H1 (cell line): ENCODE data around the gene MCOLN3. TPM values are rescaled to one million over a fixed set of nuclear protein-coding genes. Genes with fewer than 3 reads are reported as not detected.

ENCODE experiments used
- CTCF ChIA-PET: fragments of 300-600 bp; sonication (Branson Sonifier 250); formaldehyde crosslinking; loops from one replicate; lab custom pipeline; 2021; ENCODE audit not compliant: partially characterized antibody; lab: Charles Lee
- POLR2A ChIA-PET: fragments of 300-600 bp; sonication (Branson Sonifier 250); formaldehyde crosslinking; loops from one replicate; lab custom pipeline; 2021; ENCODE audit warnings: inconsistent platforms; ENCODE audit not compliant: partially characterized antibody; lab: Charles Lee
- DNase-seq, 2 experiments: peaks; one replicate each; pipeline versions ENCODE4 v3.0.0 to v3.0.0-alpha.2; 2010 to 2022; ENCODE audit warnings: low spot score in 2 of 2, low read depth in 1 of 2, mixed read lengths in 1 of 2
- FAIRE-seq: peaks from 2 replicates; lab custom pipeline; 2011; peaks lifted over from hg19 to GRCh38; lab: Jason Lieb, UNC
- H2AFZ ChIP-seq: 2 replicates; pipeline ENCODE4 v1.8.1; 2012; ENCODE audit warnings: low read length, inconsistent platforms
- H2AK5ac ChIP-seq: 2 replicates; pipeline ENCODE4 v1.6.1; 2013; ENCODE audit warnings: low read depth, low read length
- H2BK120ac ChIP-seq: replicated peaks from 2 replicates; pipeline ENCODE3; 2013; ENCODE audit warnings: low read depth, low read length, inconsistent platforms
- H2BK12ac ChIP-seq: 2 replicates; pipeline ENCODE4 v1.6.1; 2013; ENCODE audit warnings: low read depth, low read length
- H2BK15ac ChIP-seq: 2 replicates; pipeline ENCODE4 v1.6.1; 2013; ENCODE audit warnings: low read length
- H2BK20ac ChIP-seq: 2 replicates; pipeline ENCODE4 v1.6.1; 2013; ENCODE audit warnings: low read length
- H2BK5ac ChIP-seq: 2 replicates; pipeline ENCODE4 v1.6.1; 2013; ENCODE audit warnings: low read depth, low read length
- H3K14ac ChIP-seq: 2 replicates; pipeline ENCODE4 v1.6.1; 2013; ENCODE audit warnings: inconsistent platforms; ENCODE audit not compliant: insufficient read length
- H3K18ac ChIP-seq: 2 replicates; pipeline ENCODE4 v1.6.1; 2013; ENCODE audit warnings: low read length; ENCODE audit errors: extremely low read depth
- H3K23ac ChIP-seq: 2 replicates; pipeline ENCODE4 v1.6.1; 2013; ENCODE audit warnings: inconsistent platforms; ENCODE audit not compliant: insufficient read length
- H3K23me2 ChIP-seq: 2 replicates; pipeline ENCODE4 v1.6.1; 2013; ENCODE audit warnings: low read depth, low read length
- H3K27ac ChIP-seq: 2 replicates; pipeline ENCODE4 v1.6.1; 2011; ENCODE audit warnings: low read depth, low read length, inconsistent platforms
- H3K27me3 ChIP-seq, 4 experiments: replicated peaks in 1 of 4; 1 replicate in 1 of 4; 2 replicates in 3 of 4; pipeline versions ENCODE4 v1.6.1 to v1.8.1; 2011 to 2013; ENCODE audit warnings: low read length in 3 of 4, mild to moderate bottlenecking in 3 of 4, inconsistent platforms in 2 of 4, mixed read lengths in 2 of 4, moderate library complexity in 1 of 4; ENCODE audit not compliant: control insufficient read depth in 3 of 4, insufficient read depth in 3 of 4; ENCODE audit errors: extremely low read depth in 1 of 4
- H3K36me3 ChIP-seq, 4 experiments: 2 replicates each; pipeline versions ENCODE4 v1.6.1 to v1.8.1; 2011 to 2013; ENCODE audit warnings: mild to moderate bottlenecking in 4 of 4, low read length in 3 of 4, moderate library complexity in 2 of 4, control low read depth in 1 of 4, inconsistent platforms in 1 of 4; ENCODE audit not compliant: insufficient read depth in 4 of 4, control insufficient read depth in 2 of 4
- H3K4ac ChIP-seq: replicated peaks from 2 replicates; pipeline ENCODE3; 2013; ENCODE audit warnings: low read length, low read depth, mixed read lengths, inconsistent platforms; ENCODE audit not compliant: insufficient read length
- H3K4me1 ChIP-seq, 4 experiments: replicated peaks in 1 of 4; 1 replicate in 1 of 4; 2 replicates in 3 of 4; pipeline versions ENCODE4 v1.6.1 to v1.8.1; 2011 to 2013; ENCODE audit warnings: low read length in 3 of 4, inconsistent platforms in 2 of 4, mixed read lengths in 1 of 4; ENCODE audit not compliant: insufficient read depth in 4 of 4, control insufficient read depth in 3 of 4
- H3K4me2 ChIP-seq, 2 experiments: 2 replicates each; pipeline versions ENCODE4 v1.6.1 to v1.8.1; 2011 to 2013; ENCODE audit warnings: low read depth in 2 of 2, low read length in 2 of 2, control low read depth in 1 of 2, inconsistent platforms in 1 of 2, mild to moderate bottlenecking in 1 of 2; ENCODE audit not compliant: insufficient read depth in 1 of 2
- H3K4me3 ChIP-seq, 4 experiments: fragments of 200-600, 300-600 bp in 1 of 4; sonication (generic), shearing (Covaris generic), sonication (Bioruptor Twin) in 1 of 4; 2 replicates each; pipeline versions ENCODE4 v1.5.1 to v1.8.1; 2011 to 2016; ENCODE audit warnings: low read length in 4 of 4, low read depth in 3 of 4, control low read depth in 2 of 4, inconsistent platforms in 2 of 4, mild to moderate bottlenecking in 2 of 4, mixed read lengths in 1 of 4, moderate library complexity in 1 of 4; ENCODE audit not compliant: insufficient read depth in 2 of 4; ENCODE audit errors: extremely low read depth in 1 of 4
- H3K56ac ChIP-seq: replicated peaks from 2 replicates; pipeline ENCODE3; 2013; ENCODE audit warnings: low read depth, mild to moderate bottlenecking, mixed read lengths, low read length, inconsistent platforms; ENCODE audit not compliant: insufficient read length
- H3K79me1 ChIP-seq: 2 replicates; pipeline ENCODE4 v1.6.1; 2013; ENCODE audit warnings: low read depth, low read length, control low read depth
- H3K79me2 ChIP-seq, 2 experiments: 2 replicates each; pipeline versions ENCODE4 v1.6.1 to v1.8.1; 2012 to 2013; ENCODE audit warnings: low read length in 2 of 2, mild to moderate bottlenecking in 2 of 2, inconsistent platforms in 1 of 2; ENCODE audit not compliant: insufficient read depth in 2 of 2, control insufficient read depth in 1 of 2
- H3K9ac ChIP-seq, 4 experiments: replicated peaks in 1 of 4; 1 replicate in 1 of 4; 2 replicates in 3 of 4; pipeline versions ENCODE4 v1.6.1 to v1.8.1; 2011 to 2013; ENCODE audit warnings: low read depth in 3 of 4, low read length in 3 of 4, control low read depth in 2 of 4, mild to moderate bottlenecking in 2 of 4, moderate library complexity in 2 of 4, inconsistent platforms in 1 of 4; ENCODE audit errors: extremely low read depth in 1 of 4
- H3K9me3 ChIP-seq, 2 experiments: 2 replicates each; pipeline versions ENCODE4 v1.6.1 to v1.8.1; 2012 to 2013; ENCODE audit warnings: mild to moderate bottlenecking in 2 of 2, moderate library complexity in 2 of 2, control low read depth in 1 of 2, inconsistent platforms in 1 of 2, low read depth in 1 of 2, low read length in 1 of 2, mixed read lengths in 1 of 2; ENCODE audit not compliant: insufficient read depth in 2 of 2
- H4K20me1 ChIP-seq, 2 experiments: replicated peaks in 1 of 2; 2 replicates each; pipeline versions ENCODE3 to v1.8.1; 2011 to 2013; ENCODE audit warnings: inconsistent platforms in 2 of 2, low read length in 2 of 2, mild to moderate bottlenecking in 1 of 2; ENCODE audit not compliant: insufficient read depth in 2 of 2, control insufficient read depth in 1 of 2
- H4K5ac ChIP-seq: 2 replicates; pipeline ENCODE4 v1.6.1; 2013; ENCODE audit warnings: low read length, low read depth, mixed read lengths, inconsistent platforms; ENCODE audit not compliant: insufficient read length
- H4K8ac ChIP-seq: 2 replicates; pipeline ENCODE4 v1.8.0; 2013; ENCODE audit warnings: mild to moderate bottlenecking, moderate library complexity, low read length, inconsistent platforms; ENCODE audit not compliant: insufficient read depth; ENCODE audit errors: extremely low read depth
- H4K91ac ChIP-seq: replicated peaks from 2 replicates; pipeline ENCODE3; 2013; ENCODE audit warnings: low read length, mixed read lengths, inconsistent platforms; ENCODE audit not compliant: insufficient read length
- BACH1 ChIP-seq: IDR thresholded peaks from 2 replicates; pipeline ENCODE4 v1.6.1; 2012; ENCODE audit warnings: low read length, improper control_type of control experiment
- CBX5 ChIP-seq: fragments of 300-800, 300-1000 bp; sonication (generic); IDR thresholded peaks from 2 replicates; pipeline ENCODE4 v1.7.1; 2016; ENCODE audit warnings: antibody characterized with exemption, low read length, low read depth
- CHD2 ChIP-seq: IDR thresholded peaks from 2 replicates; pipeline ENCODE4 v1.6.1; 2012; ENCODE audit warnings: low read length, improper control_type of control experiment
- HDAC2 ChIP-seq, 2 experiments: fragments of 300-600 bp in 1 of 2; sonication (generic) in 1 of 2; IDR thresholded peaks; 2 replicates each; pipeline ENCODE4 v1.6.1; 2011 to 2012; ENCODE audit warnings: low read depth in 2 of 2, low read length in 2 of 2, mild to moderate bottlenecking in 2 of 2, moderate library complexity in 2 of 2, borderline replicate concordance in 1 of 2, inconsistent platforms in 1 of 2
- HDAC6 ChIP-seq: IDR thresholded peaks from one replicate; pipeline ENCODE4 v1.7.1; 2012; ENCODE audit warnings: low read depth, mild to moderate bottlenecking, inconsistent platforms, low read length, moderate library complexity
- MAFK ChIP-seq: IDR thresholded peaks from 2 replicates; pipeline ENCODE4 v1.6.1; 2012; ENCODE audit warnings: low read depth, mild to moderate bottlenecking, improper control_type of control experiment, low read length
- POU5F1 ChIP-seq: IDR thresholded peaks from 2 replicates; pipeline ENCODE4 v1.6.1; 2011; ENCODE audit warnings: low read depth, mild to moderate bottlenecking, low read length, moderate library complexity
- SIN3A ChIP-seq, 2 experiments: IDR thresholded peaks in 1 of 2; conservative IDR thresholded peaks in 1 of 2; 2 replicates each; pipeline ENCODE4 v1.6.1; 2011 to 2012; ENCODE audit warnings: low read length in 2 of 2, improper control_type of control experiment in 1 of 2, low read depth in 1 of 2, mild to moderate bottlenecking in 1 of 2
- SIX5 ChIP-seq: IDR thresholded peaks from 2 replicates; pipeline ENCODE4 v1.6.1; 2011; ENCODE audit warnings: mild to moderate bottlenecking, low read depth, low read length
- SP2 ChIP-seq: IDR thresholded peaks from 2 replicates; pipeline ENCODE4 v1.6.1; 2012; ENCODE audit warnings: mild to moderate bottlenecking, low read length, inconsistent platforms
- SUZ12 ChIP-seq: fragments of 200-600 bp; sonication (generic); IDR thresholded peaks from 2 replicates; pipeline ENCODE4 v1.6.1; 2012; ENCODE audit warnings: mild to moderate bottlenecking, inconsistent platforms, low read length, moderate library complexity, mixed read lengths
- WGBS, 2 experiments: shearing (Covaris generic) in 1 of 2; methylation state at CpG; one replicate each; pipeline versions ENCODE4 v1.1.6 to v1.1.7; 2013 to 2015; ENCODE audit warnings: low lambda C conversion rate in 2 of 2, mixed read lengths in 2 of 2, inconsistent platforms in 1 of 2, low coverage in 1 of 2, missing lambda C conversion rate in 1 of 2; ENCODE audit not compliant: insufficient replicate concordance in 2 of 2, insufficient coverage in 1 of 2, insufficient read length in 1 of 2; ENCODE audit errors: extremely low coverage in 1 of 2, missing lambda C conversion rate in 1 of 2; 5-methylcytosine and 5-hydroxymethylcytosine counted together
- polyA plus RNA-seq, 7 experiments: library from polyadenylated mRNA; depleted of rRNA in 3 of 7; stranded (reverse) in 5 of 7; unstranded in 2 of 7; fragments of >200 nt in 5 of 7; fragments of 200-250 nt in 2 of 7; gene quantifications; 1 replicate in 5 of 7; 2 replicates in 1 of 7; 4 replicates in 1 of 7; pipeline versions ENCODE4 v1.2.1 to v1.2.3, GENCODE V29; 2011 to 2013; ENCODE audit warnings: missing spikeins in 2 of 7, mixed read lengths in 2 of 7
- total RNA-seq: library from RNA; stranded (reverse); fragmentation: NEBNext Ultra II Directional; extraction: Animal tissue kit (Norgen Biotek cat#: 25700); gene quantifications from 2 replicates; pipeline ENCODE4 v1.2.1, GENCODE V29; 2021

The MCOLN3 gene
- total and polyA plus RNA-seq, 2 of the 8 experiments (the other 6 are each of a cell fraction or from before 2014, with no cell fraction given) = 3.8 to 4.9 TPM

- no peaks in the 10 kb centered on the region for H3K27me3 ChIP-seq
- CTCF ChIA-PET = interaction anchor here (1.1 kb wide), 1 partner anchor 24 kb away, joined by 5 read pairs; no protein-coding TSS in a partner anchor
- no peak overlapping the region for H2AK5ac ChIP-seq
- TF ChIP-seq HDAC2 (IDR thresholded peaks at IDR 0.05; ENCODE audit: borderline replicate concordance in 1 of 2, low read depth in 2 of 2, low read length in 2 of 2) (no peak), CBX5 (no peak), MAFK (no peak), BACH1 (no peak), SUZ12 (no peak), CHD2 (no peak), SIN3A (conservative IDR thresholded peaks at IDR 0.05 in 1 of 2, IDR thresholded peaks at IDR 0.05 in 1 of 2; ENCODE audit: low read depth in 1 of 2, low read length in 2 of 2) (no peak), POU5F1 (no peak), HDAC6 (no peak), SIX5 (no peak), SP2 (no peak)
- H2AFZ ChIP-seq = no peak overlapping the region
- POLR2A ChIA-PET = no interaction called here
- no peak overlapping the region for H4K8ac ChIP-seq
- no peaks in the 10 kb centered on the region for H4K20me1 ChIP-seq
- H3K4me3 ChIP-seq = no peak overlapping the region
- 87% methylated on average over 3 of the region's 3 CpGs; no CpG with 5 or more reads in 1 of the 2 experiments for WGBS, 2 experiments
- H2BK20ac ChIP-seq = no peak overlapping the region
- H3K23me2 ChIP-seq = no peaks in the 10 kb centered on the region
- no peaks in the 10 kb centered on the region for H3K79me2 ChIP-seq
- H3K14ac ChIP-seq = no peak overlapping the region
- no peak overlapping the region for H3K27ac ChIP-seq
- no peaks in the 10 kb centered on the region for H3K79me1 ChIP-seq
- H3K56ac ChIP-seq = no peak overlapping the region
- no peak overlapping the region for H3K4me2 ChIP-seq
- no peak overlapping the region for H4K91ac ChIP-seq
- DNase-seq = no peak
- H2BK12ac ChIP-seq = no peak overlapping the region
- no peak overlapping the region for H2BK120ac ChIP-seq
- H4K5ac ChIP-seq = no peak overlapping the region
- H3K36me3 ChIP-seq = no peaks in the 10 kb centered on the region
- H3K18ac ChIP-seq = no peak overlapping the region
- no peak for FAIRE-seq
- no peaks in the 10 kb centered on the region; a peak in 1 of 4 replicates for H3K9me3 ChIP-seq
- no peak overlapping the region for H2BK5ac ChIP-seq
- no peak overlapping the region for H3K23ac ChIP-seq
- H3K9ac ChIP-seq = no peak overlapping the region
- H2BK15ac ChIP-seq = no peak overlapping the region
- no peak overlapping the region for H3K4ac ChIP-seq
- peaks cover 0 to 3% (median 0%) of the 10 kb centered on the region in 4 experiments; a peak in 3 of 7 replicates for H3K4me1 ChIP-seq
Observed at GRCh38 chr1:84968865-84969264, 79.4 kb downstream of the MCOLN3 start.
